WI38 (cell line): Measurements from ENCODE around the gene ECHDC3.
"Not testable (repeated sequence)": the region's sequence is repeated elsewhere in the genome, so short reads cannot be mapped to it uniquely, and the experiment has no call there.

Source experiments
- H3K4me3 ChIP-seq: 2 replicates; pipeline ENCODE4 v1.5.1; 2011; ENCODE audit warnings: low read depth, mild to moderate bottlenecking, control low read depth, low read length
- TF ChIP-seq, protein P1 (sequence below): IDR thresholded peaks from 2 replicates; pipeline ENCODE4 v1.5.1; 2012; ENCODE audit warnings: low read depth, mild to moderate bottlenecking, control low read depth, low read length

ECHDC3 gene

DNA sequence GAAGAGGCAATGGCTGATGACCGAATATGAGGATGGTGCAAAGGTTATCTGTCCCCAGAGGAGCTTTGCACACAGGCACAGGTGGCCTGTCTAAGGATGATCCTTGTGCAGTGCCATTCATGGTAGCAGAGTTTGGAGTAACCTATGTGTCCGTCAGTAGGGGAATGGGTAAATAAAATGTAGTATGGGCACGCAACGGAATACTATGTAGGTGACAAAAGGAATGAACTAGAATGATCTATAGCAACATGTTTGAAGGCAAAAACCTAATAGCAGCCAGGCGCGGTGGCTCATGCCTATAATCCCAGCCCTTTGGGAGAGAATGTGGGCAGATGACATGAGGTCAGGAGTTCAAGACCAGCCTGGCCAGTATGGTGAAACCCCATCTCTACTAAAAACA lies 41.6 kb upstream of the ECHDC3 start:
- no peak overlapping the region for H3K4me3 ChIP-seq
- TF ChIP-seq, protein P1, sequence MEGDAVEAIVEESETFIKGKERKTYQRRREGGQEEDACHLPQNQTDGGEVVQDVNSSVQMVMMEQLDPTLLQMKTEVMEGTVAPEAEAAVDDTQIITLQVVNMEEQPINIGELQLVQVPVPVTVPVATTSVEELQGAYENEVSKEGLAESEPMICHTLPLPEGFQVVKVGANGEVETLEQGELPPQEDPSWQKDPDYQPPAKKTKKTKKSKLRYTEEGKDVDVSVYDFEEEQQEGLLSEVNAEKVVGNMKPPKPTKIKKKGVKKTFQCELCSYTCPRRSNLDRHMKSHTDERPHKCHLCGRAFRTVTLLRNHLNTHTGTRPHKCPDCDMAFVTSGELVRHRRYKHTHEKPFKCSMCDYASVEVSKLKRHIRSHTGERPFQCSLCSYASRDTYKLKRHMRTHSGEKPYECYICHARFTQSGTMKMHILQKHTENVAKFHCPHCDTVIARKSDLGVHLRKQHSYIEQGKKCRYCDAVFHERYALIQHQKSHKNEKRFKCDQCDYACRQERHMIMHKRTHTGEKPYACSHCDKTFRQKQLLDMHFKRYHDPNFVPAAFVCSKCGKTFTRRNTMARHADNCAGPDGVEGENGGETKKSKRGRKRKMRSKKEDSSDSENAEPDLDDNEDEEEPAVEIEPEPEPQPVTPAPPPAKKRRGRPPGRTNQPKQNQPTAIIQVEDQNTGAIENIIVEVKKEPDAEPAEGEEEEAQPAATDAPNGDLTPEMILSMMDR, result no peak

DNA sequence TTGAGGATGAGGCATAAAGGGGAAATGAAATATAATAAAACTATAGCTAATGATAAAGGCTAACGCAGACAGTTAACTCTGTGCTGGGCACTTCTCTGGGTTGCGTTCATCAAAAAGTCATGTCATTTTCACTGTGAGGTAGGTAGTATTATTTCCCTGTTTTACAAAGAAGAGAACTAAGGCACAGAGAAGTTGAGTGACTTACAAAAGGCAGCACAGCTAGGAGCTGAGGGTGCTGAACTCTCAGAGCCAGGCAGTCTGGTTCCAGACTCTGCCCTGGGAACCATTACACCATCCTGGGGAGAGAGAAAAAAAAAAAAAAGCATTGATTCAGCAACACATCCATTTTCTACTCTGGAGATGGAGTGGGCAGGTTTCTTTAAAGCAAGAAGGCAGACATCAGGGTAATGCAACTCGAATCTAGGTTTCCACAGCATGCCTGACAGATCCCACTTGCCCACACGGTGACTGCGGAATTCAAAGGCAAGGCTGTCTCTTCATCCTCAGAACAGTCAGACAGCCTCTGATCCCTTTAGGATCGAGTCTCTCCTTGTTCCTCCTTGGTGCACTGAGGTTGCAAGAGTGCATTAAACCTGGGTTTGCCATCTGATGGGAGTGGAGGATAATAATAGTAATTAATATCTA lies 40.6 kb upstream of the ECHDC3 start:
- TF ChIP-seq, protein P1, result no peak
- H3K4me3 ChIP-seq, result no peak overlapping the region

DNA sequence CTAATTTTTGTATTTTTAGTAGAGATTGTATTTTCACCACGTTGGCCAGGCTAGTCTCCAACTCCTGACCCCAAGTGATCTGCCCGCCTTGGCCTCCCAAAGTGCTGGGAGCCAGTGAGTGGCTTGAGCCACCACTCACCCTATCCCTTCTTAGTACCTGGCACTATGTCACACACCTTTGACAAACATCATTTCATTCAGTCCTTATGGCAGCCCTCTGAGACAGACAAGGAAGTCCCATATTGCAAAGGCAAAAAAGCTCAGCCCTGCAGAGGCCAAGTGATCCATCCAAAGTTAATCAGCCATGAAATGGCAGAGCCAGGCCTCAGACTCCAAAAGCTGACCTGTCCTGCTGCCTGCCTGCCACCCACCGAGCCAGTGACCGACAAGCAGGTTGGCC lies 39.9 kb upstream of the ECHDC3 start:
- TF ChIP-seq, protein P1, result no peak
- H3K4me3 ChIP-seq, result no peak overlapping the region

DNA sequence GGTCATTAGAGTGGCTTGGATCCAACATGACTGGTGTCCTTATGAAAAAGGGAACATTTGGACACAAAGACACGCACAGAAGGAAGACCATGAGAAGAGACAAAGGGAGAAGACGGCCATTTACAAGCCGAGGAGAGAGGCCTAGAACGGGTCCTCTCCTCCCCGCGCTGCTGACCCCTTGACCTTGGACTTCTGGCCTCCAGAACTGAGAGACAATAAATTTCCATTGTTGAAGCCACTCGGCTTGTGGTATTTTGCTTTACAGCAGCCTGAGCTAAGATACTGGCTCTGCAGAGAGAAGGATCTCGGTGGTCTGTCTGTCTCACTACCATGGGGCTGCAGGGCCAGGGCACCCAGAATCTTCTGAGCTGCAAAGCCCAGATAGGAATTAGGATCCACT lies 38.1 kb upstream of the ECHDC3 start:
- no peak overlapping the region for H3K4me3 ChIP-seq
- TF ChIP-seq, protein P1, result no peak

DNA sequence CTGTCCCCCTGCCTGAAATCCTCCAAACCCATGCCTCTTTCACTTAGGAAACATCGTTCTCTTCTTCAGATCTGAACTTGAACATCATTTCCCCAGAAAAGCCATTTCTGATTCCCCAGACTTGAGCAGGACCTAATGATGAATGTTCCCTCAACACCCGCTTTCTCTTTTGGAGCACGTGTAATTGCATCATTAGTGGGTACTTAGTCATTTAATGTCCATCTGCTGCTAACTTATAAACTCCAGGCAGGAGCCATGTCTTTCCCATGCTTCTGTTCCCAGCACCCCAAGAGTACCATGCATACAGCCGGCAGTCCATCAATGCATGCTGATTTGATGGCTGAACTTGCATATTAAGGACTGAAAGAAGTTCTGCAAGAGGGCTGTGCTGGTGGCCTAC lies 36.5 kb upstream of the ECHDC3 start:
- no peak overlapping the region for H3K4me3 ChIP-seq
- TF ChIP-seq, protein P1, result no peak

DNA sequence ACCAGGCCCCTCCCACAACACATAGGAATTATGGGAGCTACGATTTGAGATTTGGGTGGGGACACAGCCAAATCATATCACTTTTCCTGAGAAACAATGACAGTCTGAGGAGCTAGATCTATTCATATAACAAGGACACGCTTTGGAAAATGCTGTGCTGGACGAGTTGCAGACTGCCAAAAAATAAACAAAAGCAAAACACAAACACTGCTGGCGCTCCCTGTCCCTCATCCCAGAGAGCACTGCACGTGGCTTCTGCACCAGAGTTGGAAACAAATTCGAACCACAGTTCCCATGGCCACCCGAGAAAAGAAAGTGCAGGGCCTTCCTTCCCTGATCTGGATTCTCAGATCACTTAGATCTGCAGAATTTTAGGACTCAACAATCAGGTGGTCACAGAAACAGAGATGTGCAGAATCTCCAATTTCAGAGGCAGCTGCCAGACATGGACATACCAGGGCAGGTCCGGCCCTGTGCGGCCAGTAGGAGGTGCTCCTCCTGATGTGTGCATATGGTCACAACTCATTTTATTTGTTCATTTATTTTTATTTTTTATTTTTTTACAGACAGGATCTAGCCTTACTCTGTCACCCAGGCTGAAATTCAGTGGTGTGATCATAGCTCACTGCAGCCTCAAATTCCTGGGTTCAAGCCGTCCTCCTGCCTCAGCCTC lies 35.2 kb upstream of the ECHDC3 start:
- TF ChIP-seq, protein P1, result no peak
- no peak overlapping the region for H3K4me3 ChIP-seq

DNA sequence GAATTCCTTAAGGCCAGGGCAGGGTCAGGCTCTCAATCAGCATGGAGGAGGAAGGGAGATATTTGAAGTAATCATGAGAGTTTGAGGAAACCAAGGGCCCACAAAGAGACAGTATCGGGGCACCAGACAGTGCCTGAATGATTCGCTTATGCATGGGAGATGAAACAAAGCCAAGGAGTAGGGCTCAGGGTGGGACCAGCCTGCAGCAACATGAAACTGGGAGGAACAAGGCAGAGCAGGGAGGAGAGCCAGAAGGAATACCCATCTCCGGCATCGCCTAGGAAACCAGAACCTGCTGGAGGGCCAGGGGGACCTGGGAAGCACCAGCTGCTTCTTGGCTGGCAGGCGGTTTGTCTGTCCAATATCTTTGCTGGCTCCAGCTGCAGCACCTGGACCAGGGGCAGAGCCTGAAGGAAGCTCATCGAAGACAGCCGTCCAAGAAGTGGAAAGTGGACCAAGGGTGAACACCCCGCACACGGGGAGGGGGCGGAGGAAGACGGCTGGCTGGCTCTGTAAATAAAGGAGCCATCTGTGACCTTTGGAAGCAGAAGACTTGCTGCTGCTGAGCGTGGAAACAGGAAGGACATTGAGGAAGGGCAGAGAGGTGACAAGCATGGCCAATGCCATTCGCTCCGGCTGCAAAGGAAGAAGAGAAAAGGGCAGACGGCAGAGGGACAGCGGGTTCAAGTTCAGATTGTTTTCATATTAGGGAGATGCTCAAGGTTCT lies 34.4 kb upstream of the ECHDC3 start:
- TF ChIP-seq, protein P1, result no peak
- no peak overlapping the region for H3K4me3 ChIP-seq

DNA sequence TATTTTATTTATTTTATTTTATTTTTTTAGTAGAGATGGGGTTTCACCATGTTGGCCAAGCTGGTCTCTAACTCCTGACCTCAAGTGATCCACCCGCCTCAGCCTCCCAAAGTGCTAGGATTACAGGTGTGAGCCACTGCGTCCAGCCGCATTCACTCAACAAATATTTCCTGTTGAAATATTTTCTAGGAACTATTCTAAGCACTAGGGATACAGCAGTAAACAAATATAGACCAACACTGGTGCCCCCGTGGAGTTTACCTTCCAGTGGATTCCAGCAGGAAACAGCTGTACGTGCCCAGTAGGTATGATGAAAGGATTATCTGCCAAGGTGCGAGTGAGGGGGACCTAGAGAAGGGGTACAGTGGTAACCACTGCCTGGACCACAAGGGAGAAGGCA lies 33.4 kb upstream of the ECHDC3 start:
- H3K4me3 ChIP-seq, result not testable (repeated sequence)
